Measurements from ENCODE around the gene OR1J1. TPM values are rescaled to one million over a fixed set of nuclear protein-coding genes. Genes with fewer than 3 reads are reported as not detected.

Gene OR1J1
- total RNA-seq, 4 donors from 2014 or later, result not detected

GRCh38 chr9:122475717-122476116 lies 2.0 kb downstream of the OR1J1 start:
- Histone ChIP-seq H3K27ac (no peak overlapping the region), H3K27me3 (no peaks in the 10 kb centered on the region), H3K4me3 (no peak overlapping the region), H3K9me3 (no peaks in the 10 kb centered on the region), H3K36me3 (no peaks in the 10 kb centered on the region), H3K4me1 (no peaks in the 10 kb centered on the region)
- DNase-seq (ENCODE audit: low spot score in 2 of 2), result no peak
- TF ChIP-seq POLR2A (IDR thresholded peaks at IDR 0.05) (no peak), POLR2AphosphoS5 (IDR thresholded peaks at IDR 0.05) (no peak), EP300 (IDR thresholded peaks at IDR 0.05) (no peak)
- TF ChIP-seq, protein P1, sequence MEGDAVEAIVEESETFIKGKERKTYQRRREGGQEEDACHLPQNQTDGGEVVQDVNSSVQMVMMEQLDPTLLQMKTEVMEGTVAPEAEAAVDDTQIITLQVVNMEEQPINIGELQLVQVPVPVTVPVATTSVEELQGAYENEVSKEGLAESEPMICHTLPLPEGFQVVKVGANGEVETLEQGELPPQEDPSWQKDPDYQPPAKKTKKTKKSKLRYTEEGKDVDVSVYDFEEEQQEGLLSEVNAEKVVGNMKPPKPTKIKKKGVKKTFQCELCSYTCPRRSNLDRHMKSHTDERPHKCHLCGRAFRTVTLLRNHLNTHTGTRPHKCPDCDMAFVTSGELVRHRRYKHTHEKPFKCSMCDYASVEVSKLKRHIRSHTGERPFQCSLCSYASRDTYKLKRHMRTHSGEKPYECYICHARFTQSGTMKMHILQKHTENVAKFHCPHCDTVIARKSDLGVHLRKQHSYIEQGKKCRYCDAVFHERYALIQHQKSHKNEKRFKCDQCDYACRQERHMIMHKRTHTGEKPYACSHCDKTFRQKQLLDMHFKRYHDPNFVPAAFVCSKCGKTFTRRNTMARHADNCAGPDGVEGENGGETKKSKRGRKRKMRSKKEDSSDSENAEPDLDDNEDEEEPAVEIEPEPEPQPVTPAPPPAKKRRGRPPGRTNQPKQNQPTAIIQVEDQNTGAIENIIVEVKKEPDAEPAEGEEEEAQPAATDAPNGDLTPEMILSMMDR (IDR thresholded peaks at IDR 0.05), result no peak
- 39% methylated on average over 2 of the region's 2 CpGs for WGBS

DNA sequence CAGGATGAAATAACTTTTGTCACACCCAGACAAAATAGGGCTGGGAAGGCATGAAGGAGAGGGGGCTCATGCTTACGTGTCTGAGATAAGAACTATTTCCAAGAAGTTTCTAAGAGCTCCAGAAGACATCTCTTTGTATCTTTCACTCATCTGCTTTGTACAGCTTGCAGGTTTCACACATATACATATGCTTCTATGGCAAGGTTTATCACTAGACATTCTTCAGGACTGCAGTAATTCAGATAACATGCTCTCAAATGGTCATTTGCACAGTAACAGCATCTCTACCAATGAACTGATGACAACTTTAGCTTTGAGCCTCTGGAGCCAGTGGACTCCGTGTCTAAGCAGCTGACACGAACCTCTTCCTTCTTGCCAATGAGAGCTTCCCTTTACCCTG lies 3.2 kb downstream of the OR1J1 start:
- no peak overlapping the region for H3K4me3 ChIP-seq
- DNase-seq (ENCODE audit: low spot score in 2 of 2), result no peak
- H3K9me3 ChIP-seq, result no peaks in the 10 kb centered on the region
- 67% methylated on average over 3 of the region's 3 CpGs for WGBS
- no peaks in the 10 kb centered on the region for H3K27me3 ChIP-seq
- no peaks in the 10 kb centered on the region for H3K4me1 ChIP-seq
- no peaks in the 10 kb centered on the region for H3K36me3 ChIP-seq
- no peak for TF ChIP-seq POLR2AphosphoS5 (IDR thresholded peaks at IDR 0.05)
- no peak for TF ChIP-seq POLR2A (IDR thresholded peaks at IDR 0.05)
- TF ChIP-seq, protein P1 (IDR thresholded peaks at IDR 0.05), result no peak
- no peak for TF ChIP-seq EP300 (IDR thresholded peaks at IDR 0.05)
- H3K27ac ChIP-seq, result no peak overlapping the region

GRCh38 chr9:122468735-122469134 lies 9.0 kb downstream of the OR1J1 start:
- WGBS, result 53% methylated on average over 4 of the region's 4 CpGs
- Histone ChIP-seq H3K4me3 (no peak overlapping the region), H3K27ac (no peak overlapping the region), H3K4me1 (peaks cover 17% of the 10 kb centered on the region), H3K36me3 (no peaks in the 10 kb centered on the region), H3K27me3 (no peaks in the 10 kb centered on the region), H3K9me3 (no peaks in the 10 kb centered on the region)
- DNase-seq (ENCODE audit: low spot score in 2 of 2), result no peak
- TF ChIP-seq EP300 (IDR thresholded peaks at IDR 0.05) (no peak), POLR2AphosphoS5 (IDR thresholded peaks at IDR 0.05) (no peak), POLR2A (IDR thresholded peaks at IDR 0.05) (no peak)
- TF ChIP-seq, protein P1 (IDR thresholded peaks at IDR 0.05), result no peak

DNA sequence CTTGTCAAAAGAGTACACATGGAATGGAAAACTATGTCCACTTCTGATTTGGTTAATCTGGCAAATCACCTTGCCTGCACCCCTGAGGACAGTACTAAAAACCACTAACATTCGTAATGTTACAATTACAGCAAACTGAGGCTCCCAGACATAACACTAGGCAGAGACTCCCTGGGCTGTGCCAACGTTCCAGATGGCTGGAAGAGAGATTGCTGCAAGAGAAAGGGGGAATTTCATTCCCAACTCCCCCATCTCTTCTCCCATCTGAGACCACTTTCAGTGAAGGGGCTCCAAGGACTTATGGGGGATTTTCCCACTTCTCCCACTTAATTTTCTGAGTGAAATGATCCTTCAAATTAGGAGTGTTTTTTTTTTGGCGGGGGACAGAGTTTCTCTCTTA lies 11.3 kb downstream of the OR1J1 start:
- Histone ChIP-seq H3K9me3 (no peaks in the 10 kb centered on the region), H3K4me1 (peaks cover 17% of the 10 kb centered on the region), H3K27me3 (no peaks in the 10 kb centered on the region), H3K27ac (no peak overlapping the region), H3K36me3 (no peaks in the 10 kb centered on the region), H3K4me3 (no peak overlapping the region)
- DNase-seq (ENCODE audit: low spot score in 2 of 2), result no peak
- TF ChIP-seq, protein P1 (IDR thresholded peaks at IDR 0.05), result no peak
- TF ChIP-seq POLR2A (IDR thresholded peaks at IDR 0.05), result no peak
- TF ChIP-seq EP300 (IDR thresholded peaks at IDR 0.05), result no peak
- no peak for TF ChIP-seq POLR2AphosphoS5 (IDR thresholded peaks at IDR 0.05)
- WGBS, result 78% methylated on average over 3 of the region's 3 CpGs

- H3K27ac ChIP-seq, result no peak overlapping the region
- peak overlapping the region; percentile 45 for H3K4me3 ChIP-seq
- H3K4me1 ChIP-seq, result peaks cover 17% of the 10 kb centered on the region
- H3K27me3 ChIP-seq, result peaks cover 3% of the 10 kb centered on the region
- no peak for TF ChIP-seq EP300 (IDR thresholded peaks at IDR 0.05)
- TF ChIP-seq, protein P1 (IDR thresholded peaks at IDR 0.05), result peak; percentile 64 to 74
- H3K9me3 ChIP-seq, result no peaks in the 10 kb centered on the region
- 7% methylated on average over 10 of the region's 10 CpGs for WGBS
- H3K36me3 ChIP-seq, result no peaks in the 10 kb centered on the region
- DNase-seq (ENCODE audit: low spot score in 2 of 2), result peak; percentile 81 to 82
These were observed 12.8 kb downstream of the OR1J1 start for GRCh38 chr9:122464633-122465567.

Measured in suprapubic skin (tissue), 4 donors.